NOMO-1 (cell line): ENCODE data around the gene C1QTNF1.
A peak's percentile ranks its signal among the peaks of the same experiment; 100 is the strongest.

Experiments used
- DNase-seq, 2 experiments: peaks; one replicate each; lab custom pipeline; 2025; ENCODE audit not compliant: unreplicated experiment in 2 of 2; lab: John Stamatoyannopoulos, UW

C1QTNF1 gene

DNA sequence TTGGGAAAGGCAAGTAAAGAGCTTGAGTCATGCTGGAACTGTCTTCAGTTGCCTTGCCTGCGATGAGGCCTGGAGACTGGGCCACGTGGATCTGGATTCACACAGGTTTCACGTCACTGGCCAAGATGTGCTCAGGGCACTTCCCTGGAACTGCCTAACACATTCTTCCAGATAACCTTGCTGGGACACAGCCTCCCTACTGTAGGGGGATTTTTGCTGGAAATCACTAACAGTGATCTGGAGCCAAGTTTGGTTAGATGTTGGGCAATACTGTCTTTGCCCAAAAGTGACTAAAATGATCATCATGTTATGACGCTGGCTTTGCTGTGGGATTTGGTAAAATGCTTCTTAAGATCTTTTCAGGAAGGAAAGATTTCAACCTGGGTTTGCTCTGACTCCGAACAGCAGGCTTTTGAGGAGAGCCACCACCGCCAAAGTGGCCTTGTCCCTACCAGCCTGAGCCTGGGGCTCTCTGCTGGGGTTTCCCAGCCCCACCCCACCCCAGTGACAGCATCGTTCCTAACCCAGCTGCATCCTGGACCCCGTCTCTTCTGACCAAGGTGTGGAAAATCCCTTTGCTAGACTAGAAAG, 14.7 kb downstream of the C1QTNF1 start:
- no peak for DNase-seq

DNA sequence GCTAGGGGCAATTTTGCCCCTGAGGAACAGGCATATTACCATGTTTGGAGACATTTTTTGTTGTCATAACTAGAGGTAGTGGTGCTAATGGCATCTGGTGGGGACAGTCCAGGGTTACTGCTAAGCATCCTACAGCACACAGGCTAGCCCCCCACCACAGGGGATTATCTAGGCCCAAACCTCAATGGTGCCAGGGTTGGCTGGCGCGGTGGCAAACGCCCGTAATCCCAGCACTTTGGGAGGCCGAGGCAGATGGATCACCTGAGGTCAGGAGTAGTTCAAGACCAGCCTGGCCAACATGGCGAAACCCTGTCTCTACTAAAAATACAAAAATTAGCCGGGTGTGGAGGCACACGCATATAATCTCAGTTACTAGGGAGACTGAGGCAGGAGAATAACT, 15.2 kb downstream of the C1QTNF1 start:
- no peak for DNase-seq

DNA sequence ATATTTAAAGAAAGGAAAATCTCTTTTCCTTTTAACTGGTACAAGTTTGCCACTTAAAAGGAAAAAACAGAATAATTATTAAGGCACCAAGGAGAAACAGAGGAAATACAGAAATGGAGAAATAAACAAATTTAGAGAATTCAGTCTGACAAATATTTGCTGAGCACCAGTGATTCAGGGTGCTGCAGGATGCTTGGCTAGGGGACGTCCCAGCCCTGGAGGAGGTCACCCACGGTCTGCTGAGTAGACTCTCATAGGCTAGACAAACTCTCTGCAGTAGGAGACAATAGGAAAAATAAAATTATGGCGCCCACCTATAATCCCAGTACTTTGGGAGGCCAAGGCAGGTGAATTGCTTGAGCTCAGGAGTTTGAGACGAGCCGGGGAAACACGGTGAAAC, 15.9 kb downstream of the C1QTNF1 start:
- DNase-seq = no peak

DNA sequence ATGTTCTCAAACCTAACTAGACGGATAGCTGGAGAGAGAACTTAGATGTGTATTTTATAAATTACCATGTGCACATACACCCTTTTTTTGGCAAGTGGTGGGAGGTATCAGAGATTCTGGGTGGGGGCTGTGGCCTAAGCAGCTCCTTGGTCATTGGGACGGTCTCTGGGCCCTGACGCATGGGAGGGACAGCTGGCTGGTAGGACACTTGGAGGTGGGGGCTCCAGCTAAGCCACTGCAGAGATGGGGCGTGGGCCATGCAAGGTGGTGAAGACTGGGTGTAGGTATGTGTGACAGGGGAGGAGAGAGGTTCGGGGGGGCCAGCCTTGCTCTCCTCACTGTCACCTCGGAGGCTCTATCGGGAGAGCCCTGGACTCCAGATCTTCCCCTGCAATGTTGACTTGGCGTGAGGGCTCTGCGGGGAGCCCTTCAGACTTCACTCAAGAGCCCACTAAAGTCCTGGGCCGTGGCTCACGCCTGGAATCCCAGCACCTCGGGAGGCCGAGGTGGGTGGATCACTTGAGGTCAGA, 17.1 kb downstream of the C1QTNF1 start:
- no peak for DNase-seq

DNA sequence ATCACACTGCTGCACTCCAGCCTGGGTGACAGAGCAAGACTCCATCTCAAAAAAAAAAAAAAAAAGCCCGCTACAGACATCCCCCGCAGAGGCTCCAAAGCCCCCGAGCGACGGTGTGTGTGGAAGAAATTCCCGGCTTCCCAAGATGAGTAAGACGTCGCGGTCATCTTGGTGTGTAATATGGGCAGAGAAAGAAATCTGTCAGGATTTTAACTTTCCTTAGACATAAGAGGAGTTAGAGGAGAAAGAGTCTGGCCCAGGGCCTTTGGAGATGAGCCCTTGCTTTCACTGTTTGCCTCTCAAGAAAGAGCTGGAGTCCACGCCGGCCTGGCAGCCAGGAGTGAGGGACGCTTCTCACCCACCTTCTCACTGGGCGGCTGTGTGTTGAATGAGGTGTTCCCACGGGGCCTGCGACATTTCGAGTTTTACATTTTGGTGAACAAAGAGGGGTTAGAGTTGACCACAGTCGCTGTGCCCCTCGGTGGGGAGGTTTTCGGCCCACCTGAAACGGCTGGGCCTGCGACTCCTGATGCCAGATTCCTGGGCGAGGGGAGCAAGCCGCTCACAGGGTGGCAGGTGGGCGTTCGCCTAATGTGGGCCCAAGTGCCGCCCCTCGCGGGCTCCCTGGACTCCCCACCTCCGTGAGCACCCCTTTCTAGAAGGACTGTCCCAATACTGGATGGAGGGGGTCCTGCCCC, 17.9 kb downstream of the C1QTNF1 start:
- DNase-seq = no peak

DNA sequence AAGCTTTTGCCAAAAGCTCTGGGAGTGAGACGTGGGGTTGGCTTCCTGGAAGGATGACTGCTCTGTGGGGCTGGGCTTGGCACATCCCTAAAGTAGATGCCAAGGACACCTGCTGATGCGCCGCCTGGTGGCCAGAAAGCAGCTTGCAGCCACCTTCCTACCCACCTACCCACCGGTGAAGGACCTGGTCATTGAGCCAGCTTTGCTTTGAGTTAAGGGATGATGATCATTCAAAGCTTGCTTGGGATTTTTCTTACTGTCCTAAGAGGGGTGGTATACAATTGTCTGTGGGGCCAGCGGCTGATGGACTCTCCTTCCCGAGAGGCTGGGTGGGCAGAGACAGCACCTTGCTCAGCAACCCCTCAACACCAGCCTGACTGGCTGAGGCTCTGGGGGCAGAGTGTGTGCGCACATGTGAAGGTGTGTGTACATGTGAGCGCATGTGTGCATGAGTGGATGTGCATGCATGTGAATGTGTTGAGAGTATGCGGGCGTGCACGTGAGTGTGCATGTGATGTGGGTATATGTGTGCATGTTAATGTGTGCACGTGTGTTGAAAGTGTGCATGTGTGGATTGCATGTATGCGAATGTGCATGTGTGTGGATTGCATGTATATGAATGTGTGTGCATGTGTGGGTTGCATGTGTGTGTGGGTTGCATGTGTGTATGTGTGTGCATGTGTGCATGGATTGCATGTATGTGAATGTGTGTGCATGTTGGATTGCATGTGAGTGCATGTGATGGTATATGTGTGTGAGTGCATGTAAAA, 18.6 kb downstream of the C1QTNF1 start:
- peak in 1 of 2 experiments; percentile 56 for DNase-seq

DNA sequence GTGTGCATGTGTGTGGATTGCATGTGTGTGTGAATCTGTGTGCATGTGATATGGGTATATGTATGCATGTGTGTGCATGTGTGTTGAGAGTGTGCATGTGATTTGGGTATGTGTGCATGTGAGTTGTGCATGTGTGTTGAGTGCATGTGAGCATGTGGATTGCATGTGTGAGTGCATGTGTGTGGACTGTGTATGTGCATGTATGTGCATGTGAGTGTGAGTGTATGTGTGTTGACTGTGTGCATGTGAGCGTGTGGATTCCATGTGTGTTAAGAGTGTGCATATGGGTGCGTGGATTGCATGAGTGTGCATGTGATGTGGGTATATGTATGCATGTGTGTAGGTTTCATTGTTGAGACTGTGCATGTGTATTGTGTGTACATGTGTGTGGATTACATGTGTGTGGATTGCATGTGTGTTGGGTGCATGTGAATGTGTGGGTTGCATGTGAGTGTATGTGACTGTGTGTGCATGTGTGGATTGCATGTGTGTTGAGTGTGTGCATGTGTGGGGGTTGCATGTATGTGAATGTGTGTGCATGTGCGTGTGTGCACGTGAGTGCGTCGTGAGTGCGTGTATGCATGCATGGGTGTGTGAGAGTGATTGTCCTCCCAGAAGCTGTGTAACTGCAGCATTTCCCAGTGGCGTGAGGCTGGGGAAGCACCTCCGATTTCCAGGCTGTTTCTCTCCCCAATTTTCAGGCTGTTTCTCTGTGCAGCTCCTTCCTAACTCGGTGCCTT, 19.4 kb downstream of the C1QTNF1 start:
- no peak for DNase-seq

DNA sequence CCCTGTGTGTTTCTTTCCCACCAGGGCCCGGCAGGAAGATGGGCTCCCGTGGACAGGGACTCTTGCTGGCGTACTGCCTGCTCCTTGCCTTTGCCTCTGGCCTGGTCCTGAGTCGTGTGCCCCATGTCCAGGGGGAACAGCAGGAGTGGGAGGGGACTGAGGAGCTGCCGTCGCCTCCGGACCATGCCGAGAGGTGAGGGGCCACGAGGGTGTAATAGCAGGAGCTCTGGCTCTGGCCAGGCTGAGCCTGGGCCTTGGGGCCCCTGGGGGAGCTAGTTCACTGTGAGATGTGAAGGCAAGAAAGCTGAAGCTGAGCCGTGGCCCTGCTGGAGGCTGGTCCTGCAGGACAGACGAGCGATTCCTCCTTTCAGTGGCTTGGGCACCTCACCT, 20.0 kb downstream of the C1QTNF1 start:
- no peak for DNase-seq

DNA sequence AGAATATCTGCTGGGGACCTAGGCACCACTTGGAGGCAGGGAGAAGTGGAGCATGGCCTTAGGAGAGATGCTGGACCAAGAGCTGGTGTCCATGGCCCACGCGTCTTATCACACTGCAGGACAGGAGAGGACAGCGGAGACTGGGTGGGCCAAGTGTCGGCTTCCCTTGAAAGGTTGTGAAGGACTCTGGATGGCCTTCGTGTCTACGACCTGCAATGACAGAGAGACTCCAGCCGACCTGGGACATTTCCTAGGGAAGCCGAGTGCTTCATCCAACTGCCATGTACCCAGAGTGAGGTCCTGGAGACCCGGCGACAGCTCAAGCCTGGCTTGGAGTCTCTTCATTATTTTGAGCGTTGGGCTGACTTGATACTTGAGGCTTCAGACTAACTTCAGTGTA, 20.5 kb downstream of the C1QTNF1 start:
- no peak for DNase-seq

DNA sequence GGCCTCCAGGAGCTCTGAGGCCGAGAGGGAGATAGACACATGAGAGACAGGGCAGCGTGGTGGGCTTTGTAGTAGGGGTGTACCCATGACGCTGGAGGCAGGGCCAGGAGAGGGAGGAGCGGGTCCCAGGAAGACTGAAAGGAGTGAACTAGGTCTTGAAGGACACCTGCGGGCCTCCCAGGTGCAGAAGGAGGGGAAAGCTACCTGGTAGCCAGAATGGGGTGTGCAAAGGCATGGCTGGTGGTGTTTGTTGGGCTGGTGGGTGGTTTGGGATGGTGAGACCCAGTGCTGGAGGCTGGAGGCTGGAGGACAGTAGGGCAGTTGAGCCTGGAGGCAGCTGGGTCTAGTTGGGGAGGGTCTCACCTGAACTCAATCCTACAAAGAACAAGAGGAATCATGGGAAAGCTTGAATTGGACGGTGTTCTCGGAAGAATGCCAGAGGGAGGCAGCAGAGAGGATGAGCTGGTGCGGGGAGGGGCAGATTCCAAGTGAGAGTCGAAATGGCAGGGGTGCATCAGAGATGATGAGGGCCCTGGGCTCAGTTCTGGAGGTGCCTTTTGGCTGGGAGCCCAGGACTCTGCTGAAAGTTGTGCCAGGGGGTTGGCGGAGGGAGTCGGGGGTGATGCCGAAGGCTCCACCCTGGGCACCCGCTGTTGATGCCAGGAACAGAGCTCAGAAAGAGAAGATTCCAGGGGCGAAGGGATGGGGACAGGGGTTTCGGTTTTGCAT, 21.2 kb downstream of the C1QTNF1 start:
- no peak for DNase-seq

DNA sequence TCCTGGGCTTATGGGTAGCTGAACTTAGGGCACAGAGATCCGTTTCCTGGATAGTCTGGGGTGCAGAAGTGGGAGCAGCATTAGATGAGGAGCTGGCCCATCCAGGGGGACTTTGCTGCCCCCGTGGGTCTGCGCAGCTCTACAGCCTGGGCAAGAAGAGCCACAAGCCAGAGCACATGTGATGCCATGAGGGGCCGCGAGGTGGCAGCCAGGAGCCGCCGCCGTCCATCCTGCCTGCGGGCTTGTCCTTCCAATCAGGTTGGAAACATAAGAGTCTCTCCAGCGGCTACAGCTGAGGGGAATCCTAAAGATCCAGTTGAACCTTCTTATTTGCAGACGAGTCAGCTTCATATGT, 21.9 kb downstream of the C1QTNF1 start:
- peak; percentile 60 to 69 for DNase-seq

DNA sequence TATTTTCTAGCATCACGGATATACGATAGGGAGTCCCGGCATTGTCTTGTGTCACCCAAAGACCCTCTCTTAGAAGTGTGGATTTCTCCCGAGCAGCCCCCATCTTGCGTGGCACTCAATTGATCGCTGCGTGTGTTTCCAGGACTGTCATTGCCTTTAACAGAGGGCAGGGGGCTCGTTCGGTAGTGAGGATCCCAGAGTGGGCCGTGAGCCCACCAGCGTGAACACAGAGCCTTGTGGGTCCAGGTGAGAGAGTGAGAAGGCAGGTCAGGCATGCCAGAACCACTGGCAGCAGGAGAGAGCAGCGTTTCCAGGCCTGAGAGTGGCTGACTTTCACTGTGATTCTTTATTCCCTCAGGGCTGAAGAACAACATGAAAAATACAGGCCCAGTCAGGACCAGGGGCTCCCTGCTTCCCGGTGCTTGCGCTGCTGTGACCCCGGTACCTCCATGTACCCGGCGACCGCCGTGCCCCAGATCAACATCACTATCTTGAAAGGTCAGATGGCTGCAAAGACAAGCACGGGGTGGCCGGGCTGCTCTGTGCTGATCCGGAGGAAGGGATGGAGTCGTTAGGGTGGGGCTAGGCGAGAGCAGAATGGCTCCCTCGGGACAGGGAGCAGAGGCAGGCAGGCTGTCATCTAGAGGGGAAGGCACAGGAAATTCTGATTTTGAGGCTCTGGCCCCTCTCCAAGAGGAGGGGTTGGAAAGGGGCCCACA, 22.4 kb downstream of the C1QTNF1 start:
- no peak for DNase-seq

DNA sequence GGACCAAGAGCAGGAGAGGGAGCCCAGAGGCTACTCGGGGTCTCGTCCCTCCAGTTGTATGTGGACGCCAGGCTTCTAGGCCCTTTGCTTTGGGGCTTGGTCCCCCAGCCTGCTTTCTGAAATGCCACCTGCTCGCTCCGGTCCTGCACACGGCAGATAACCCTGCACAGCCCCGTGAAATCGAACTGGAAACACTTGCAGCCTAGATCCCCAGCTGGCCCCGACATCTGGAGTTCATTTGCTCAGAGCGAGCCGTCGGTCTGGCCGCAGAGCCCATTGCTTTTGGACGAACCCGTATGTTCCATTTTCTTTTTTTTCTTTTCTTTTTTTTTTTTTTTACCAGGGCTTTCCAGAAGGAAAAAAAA, 22.9 kb downstream of the C1QTNF1 start:
- no peak for DNase-seq

DNA sequence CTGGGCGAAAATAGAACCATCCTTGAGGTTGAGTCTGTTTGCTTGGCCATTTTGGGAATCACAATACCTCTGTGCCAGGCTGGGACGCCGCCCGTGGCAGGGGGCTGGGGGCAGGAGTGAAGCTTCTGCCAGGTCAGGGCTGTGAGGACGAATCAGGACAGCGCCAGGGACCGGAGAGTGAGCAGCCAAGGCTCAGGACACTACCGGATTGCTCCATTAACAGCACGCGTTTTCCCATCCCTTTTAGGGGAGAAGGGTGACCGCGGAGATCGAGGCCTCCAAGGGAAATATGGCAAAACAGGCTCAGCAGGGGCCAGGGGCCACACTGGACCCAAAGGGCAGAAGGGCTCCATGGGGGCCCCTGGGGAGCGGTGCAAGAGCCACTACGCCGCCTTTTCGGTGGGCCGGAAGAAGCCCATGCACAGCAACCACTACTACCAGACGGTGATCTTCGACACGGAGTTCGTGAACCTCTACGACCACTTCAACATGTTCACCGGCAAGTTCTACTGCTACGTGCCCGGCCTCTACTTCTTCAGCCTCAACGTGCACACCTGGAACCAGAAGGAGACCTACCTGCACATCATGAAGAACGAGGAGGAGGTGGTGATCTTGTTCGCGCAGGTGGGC, 23.4 kb downstream of the C1QTNF1 start:
- DNase-seq = no peak

DNA sequence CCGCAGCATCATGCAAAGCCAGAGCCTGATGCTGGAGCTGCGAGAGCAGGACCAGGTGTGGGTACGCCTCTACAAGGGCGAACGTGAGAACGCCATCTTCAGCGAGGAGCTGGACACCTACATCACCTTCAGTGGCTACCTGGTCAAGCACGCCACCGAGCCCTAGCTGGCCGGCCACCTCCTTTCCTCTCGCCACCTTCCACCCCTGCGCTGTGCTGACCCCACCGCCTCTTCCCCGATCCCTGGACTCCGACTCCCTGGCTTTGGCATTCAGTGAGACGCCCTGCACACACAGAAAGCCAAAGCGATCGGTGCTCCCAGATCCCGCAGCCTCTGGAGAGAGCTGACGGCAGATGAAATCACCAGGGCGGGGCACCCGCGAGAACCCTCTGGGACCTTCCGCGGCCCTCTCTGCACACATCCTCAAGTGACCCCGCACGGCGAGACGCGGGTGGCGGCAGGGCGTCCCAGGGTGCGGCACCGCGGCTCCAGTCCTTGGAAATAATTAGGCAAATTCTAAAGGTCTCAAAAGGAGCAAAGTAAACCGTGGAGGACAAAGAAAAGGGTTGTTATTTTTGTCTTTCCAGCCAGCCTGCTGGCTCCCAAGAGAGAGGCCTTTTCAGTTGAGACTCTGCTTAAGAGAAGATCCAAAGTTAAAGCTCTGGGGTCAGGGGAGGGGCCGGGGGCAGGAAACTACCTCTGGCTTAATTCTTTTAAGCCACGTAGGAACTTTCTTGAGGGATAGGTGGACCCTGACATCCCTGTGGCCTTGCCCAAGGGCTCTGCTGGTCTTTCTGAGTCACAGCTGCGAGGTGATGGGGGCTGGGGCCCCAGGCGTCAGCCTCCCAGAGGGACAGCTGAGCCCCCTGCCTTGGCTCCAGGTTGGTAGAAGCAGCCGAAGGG, 24.2 kb downstream of the C1QTNF1 start:
- no peak for DNase-seq

DNA sequence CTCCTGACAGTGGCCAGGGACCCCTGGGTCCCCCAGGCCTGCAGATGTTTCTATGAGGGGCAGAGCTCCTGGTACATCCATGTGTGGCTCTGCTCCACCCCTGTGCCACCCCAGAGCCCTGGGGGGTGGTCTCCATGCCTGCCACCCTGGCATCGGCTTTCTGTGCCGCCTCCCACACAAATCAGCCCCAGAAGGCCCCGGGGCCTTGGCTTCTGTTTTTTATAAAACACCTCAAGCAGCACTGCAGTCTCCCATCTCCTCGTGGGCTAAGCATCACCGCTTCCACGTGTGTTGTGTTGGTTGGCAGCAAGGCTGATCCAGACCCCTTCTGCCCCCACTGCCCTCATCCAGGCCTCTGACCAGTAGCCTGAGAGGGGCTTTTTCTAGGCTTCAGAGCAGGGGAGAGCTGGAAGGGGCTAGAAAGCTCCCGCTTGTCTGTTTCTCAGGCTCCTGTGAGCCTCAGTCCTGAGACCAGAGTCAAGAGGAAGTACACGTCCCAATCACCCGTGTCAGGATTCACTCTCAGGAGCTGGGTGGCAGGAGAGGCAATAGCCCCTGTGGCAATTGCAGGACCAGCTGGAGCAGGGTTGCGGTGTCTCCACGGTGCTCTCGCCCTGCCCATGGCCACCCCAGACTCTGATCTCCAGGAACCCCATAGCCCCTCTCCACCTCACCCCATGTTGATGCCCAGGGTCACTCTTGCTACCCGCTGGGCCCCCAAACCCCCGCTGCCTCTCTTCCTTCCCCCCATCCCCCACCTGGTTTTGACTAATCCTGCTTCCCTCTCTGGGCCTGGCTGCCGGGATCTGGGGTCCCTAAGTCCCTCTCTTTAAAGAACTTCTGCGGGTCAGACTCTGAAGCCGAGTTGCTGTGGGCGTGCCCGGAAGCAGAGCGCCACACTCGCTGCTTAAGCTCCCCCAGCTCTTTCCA, 25.1 kb downstream of the C1QTNF1 start:
- DNase-seq = no peak

DNA sequence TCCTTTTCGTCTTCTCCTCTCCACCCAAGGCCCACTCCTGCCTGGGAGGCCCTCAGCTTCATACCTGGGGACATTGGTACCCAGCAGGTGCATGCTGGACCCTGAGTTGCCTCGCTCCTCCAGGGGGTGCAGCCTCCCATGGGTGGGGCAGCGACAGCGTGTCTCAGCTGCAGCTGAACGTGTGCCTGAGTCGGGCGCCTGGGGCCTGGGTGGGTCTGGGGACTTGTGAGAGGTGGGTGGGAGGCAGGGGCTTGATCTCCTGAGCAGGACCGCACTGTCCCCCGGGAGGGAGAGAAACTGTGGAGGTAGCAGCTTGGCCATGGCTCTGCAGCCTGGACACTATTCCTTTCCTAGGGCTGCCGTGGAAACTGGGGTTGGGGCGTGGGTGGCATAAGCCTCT, 25.9 kb downstream of the C1QTNF1 start:
- DNase-seq = no peak
